GM21786 (cell line): Measurements from ENCODE around the gene MUC7.

Experiments
- ATAC-seq: cut with Tn5 transposase; IDR thresholded peaks from one replicate; pipeline ENCODE4 v1.9.1; 2021; ENCODE audit not compliant: unreplicated experiment

The MUC7 gene

DNA sequence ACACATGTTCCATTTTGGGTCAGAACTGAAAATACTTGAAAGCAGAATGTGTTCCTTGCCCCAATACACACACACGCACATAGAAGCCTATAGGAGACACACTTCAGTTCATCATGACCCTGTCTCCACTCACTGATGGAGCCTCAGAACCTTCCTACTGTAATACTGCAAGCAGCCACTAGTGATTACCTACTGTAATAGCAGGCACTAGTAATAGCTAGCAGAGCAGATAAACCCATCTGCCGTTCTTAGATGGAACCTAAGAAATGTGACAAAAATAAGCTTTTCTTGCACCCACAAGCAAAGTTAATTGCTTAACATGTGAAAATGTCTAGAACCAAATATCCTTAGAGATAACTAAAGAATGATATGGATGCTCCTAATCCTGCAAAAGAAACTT, 60.0 kb downstream of the MUC7 start:
- ATAC-seq = no peak
